Measurements from ENCODE around the gene TSEN54.

DNA sequence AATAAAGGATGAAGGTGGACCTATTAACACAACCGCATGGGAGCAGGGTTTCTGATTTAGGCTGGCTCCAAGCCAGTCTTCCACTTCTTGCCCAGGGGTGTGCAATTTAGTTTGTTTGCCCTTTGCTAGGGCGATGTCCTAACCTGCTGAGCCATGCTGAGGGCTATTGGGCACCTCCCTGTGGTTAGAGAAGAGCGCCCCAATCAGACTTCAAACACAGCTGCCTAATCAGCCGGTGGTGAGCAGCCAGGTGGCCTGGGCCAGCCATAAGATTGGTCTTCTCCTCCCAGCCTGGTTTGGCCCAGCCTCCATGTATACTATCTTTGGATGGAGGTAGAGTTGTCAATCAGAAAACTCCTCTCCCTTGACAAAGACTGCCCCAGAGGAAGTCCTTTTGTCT is 44.2 kb upstream of the TSEN54 start:
- TF ChIP-seq, protein P1, sequence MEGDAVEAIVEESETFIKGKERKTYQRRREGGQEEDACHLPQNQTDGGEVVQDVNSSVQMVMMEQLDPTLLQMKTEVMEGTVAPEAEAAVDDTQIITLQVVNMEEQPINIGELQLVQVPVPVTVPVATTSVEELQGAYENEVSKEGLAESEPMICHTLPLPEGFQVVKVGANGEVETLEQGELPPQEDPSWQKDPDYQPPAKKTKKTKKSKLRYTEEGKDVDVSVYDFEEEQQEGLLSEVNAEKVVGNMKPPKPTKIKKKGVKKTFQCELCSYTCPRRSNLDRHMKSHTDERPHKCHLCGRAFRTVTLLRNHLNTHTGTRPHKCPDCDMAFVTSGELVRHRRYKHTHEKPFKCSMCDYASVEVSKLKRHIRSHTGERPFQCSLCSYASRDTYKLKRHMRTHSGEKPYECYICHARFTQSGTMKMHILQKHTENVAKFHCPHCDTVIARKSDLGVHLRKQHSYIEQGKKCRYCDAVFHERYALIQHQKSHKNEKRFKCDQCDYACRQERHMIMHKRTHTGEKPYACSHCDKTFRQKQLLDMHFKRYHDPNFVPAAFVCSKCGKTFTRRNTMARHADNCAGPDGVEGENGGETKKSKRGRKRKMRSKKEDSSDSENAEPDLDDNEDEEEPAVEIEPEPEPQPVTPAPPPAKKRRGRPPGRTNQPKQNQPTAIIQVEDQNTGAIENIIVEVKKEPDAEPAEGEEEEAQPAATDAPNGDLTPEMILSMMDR (IDR thresholded peaks at IDR 0.05): no peak
- TF ChIP-seq EP300 (IDR thresholded peaks at IDR 0.05) (no peak), POLR2A (IDR thresholded peaks at IDR 0.05) (no peak), POLR2AphosphoS5 (IDR thresholded peaks at IDR 0.05) (no peak)
